Urinary bladder (tissue), 4 donors: ENCODE data around the gene LRRC47. TPM values are rescaled to one million over a fixed set of nuclear protein-coding genes. Genes with fewer than 3 reads are reported as not detected.

Source experiments
- DNase-seq: peaks from one replicate; pipeline ENCODE4 v3.0.0-alpha.2; 2015; ENCODE audit errors: extremely low spot score
- H3K27ac ChIP-seq: one replicate; pipeline ENCODE4 v1.5.1; 2013; ENCODE audit warnings: low read depth, mild to moderate bottlenecking, moderate library complexity
- H3K36me3 ChIP-seq: one replicate; pipeline ENCODE4 v1.6.1; 2013; ENCODE audit warnings: mild to moderate bottlenecking, moderate library complexity; ENCODE audit not compliant: insufficient read depth
- H3K4me1 ChIP-seq: one replicate; pipeline ENCODE4 v1.6.1; 2013; ENCODE audit warnings: mild to moderate bottlenecking, moderate library complexity; ENCODE audit not compliant: insufficient read depth
- H3K4me3 ChIP-seq: one replicate; pipeline ENCODE4 v1.5.1; 2013; ENCODE audit warnings: low read depth, low read length
- WGBS: extraction: QIAGEN DNeasy Blood & Tissue Kit; methylation state at CpG from one replicate; pipeline ENCODE4 v1.1.7; 2013; 5-methylcytosine and 5-hydroxymethylcytosine counted together
- polyA plus RNA-seq: library from polyadenylated mRNA; stranded (reverse); fragments of 200-250 nt; gene quantifications from one replicate; pipeline ENCODE4 v1.2.3, GENCODE V29; 2013
- total RNA-seq: library from RNA; depleted of rRNA; stranded (reverse); fragments of >200 nt; gene quantifications from one replicate; pipeline ENCODE4 v1.2.3, GENCODE V29; 2014
- donor health status: healthy with polysubstance abuse.
- donor health status: healthy.

The LRRC47 gene
- total and polyA plus RNA-seq, 2 donors = 17.8 to 31.0 TPM

DNA sequence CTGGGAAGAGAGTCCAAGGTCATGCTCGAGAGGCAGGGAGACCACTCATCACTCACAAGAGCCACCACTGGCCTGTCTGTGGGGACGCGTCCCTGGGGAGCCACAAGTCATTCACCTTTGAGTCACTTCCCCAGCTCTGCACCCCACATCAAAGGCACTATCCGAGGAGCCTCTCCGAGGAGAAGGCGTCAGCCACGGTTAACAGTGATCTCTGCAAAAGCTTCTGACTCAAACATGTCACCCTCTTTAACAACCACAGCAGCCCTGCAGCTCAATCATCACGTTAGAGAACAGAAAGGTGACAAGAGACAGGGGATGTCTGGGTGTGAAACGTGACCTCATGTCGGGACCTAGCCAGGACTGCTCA lies 9.0 kb downstream of the LRRC47 start:
- 86% methylated on average over 10 of the region's 10 CpGs for WGBS
- Histone ChIP-seq H3K4me1 (no peaks in the 10 kb centered on the region), H3K27ac (no peak overlapping the region), H3K4me3 (no peak overlapping the region), H3K36me3 (peaks cover 7% of the 10 kb centered on the region)
- no peak for DNase-seq

DNA sequence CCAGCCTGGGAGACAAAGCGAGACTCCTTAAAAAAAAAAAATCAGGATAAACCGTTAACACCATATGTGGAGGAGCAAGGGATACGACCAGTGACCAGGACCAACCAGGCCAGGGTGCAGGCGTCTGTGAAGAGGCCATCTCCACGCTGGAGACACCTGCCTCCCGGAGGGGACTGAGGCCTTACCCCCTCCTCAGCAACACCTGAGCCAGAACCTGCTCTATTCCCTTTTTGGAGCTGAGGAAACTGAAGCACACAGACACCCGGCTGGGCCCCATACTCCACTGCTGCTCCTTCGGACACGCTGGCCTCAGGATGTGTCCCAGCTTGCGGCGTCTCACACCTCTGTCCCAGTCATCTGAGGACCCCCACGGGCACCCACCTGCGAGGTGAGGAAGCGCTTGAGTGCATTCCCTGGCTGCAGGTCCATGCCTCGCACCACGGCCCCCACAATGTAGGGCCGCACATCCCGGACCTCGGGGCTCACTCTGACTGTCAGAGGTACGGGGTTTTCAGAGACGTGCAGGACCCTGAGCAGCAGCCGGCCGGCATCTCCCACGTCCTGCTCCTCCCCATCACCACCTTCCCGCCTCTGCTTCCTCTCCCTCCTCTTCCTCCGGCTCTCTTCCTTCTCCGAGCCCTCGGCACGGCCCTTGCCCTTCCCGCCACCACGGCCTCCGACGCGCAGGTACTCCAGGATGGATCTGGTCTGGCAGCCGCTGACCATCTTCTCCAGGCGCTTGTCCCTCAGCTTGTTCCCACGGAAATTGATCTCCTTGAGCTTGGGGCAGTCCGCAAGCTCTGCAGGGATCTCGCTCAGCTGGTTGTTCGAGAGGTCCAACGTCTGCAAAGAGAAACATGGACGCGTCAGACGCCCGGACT lies 9.6 kb downstream of the LRRC47 start:
- 93% methylated on average over 45 of the region's 45 CpGs for WGBS
- H3K27ac ChIP-seq = no peak overlapping the region
- no peak overlapping the region for H3K4me3 ChIP-seq
- DNase-seq = no peak
- H3K4me1 ChIP-seq = no peaks in the 10 kb centered on the region
- peaks cover 7% of the 10 kb centered on the region for H3K36me3 ChIP-seq

DNA sequence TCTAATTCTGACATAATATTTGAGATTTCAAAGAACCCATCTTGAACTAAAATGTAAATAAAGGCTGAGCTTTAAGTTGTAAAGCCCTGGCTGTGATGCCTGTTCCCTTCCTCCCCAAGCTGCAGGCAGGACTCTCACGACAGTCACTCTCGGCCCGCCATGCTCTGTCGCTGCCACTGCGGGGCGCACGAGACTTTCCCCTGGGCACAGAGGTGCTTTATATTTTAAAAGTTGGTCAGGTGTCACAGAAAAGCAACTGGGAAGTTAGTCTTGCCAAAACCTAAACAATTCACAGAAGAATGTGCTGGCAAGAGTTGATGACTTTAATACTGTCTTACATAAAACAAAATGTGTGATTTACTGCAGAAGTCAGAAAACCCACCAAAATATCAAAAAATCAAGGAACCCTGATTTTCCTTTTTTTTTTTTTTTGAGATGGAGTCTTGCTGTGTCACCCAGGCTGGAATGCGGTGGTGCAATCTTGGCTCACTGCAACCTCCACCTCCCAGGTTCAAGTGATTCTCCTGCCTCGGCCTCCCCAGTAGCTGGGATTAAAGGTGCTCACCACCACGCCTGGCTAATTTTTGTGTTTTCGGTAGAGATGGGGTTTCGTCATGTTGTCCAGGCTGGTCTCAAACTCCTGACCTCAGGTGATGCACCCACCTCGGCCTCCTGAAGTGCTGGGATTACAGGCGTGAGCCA lies 10.7 kb downstream of the LRRC47 start:
- Histone ChIP-seq H3K27ac (no peak overlapping the region), H3K4me1 (no peaks in the 10 kb centered on the region), H3K4me3 (no peak overlapping the region), H3K36me3 (peaks cover 9% of the 10 kb centered on the region)
- WGBS = 78% methylated on average over 14 of the region's 14 CpGs
- DNase-seq = no peak

DNA sequence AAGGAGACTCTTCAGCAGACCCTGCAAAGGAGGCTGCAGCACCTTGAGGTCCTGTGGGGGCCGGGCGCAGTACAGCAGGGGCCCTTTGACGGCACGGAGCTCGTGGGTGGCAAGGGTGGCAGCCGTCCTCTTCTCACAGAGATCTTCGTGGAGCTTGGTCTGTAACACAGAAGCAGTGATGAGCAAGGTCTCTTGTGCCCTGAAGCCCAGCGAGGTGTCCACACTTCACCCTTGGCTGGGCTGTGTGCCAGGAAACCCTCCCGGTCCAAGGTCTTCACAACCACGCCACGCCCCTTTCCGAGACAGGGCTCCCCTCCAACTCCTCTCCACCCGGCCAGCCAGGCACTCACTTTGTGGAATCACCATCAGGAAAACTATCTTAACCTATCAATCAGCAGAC lies 11.3 kb downstream of the LRRC47 start:
- no peak for DNase-seq
- WGBS = 72% methylated on average over 13 of the region's 13 CpGs
- Histone ChIP-seq H3K27ac (no peak overlapping the region), H3K4me3 (no peak overlapping the region), H3K36me3 (peaks cover 9% of the 10 kb centered on the region), H3K4me1 (no peaks in the 10 kb centered on the region)

GRCh38 chr1:3783651-3784474 lies 12.4 kb downstream of the LRRC47 start:
- no peaks in the 10 kb centered on the region for H3K4me1 ChIP-seq
- DNase-seq = no peak
- H3K36me3 ChIP-seq = peaks cover 9% of the 10 kb centered on the region
- 93% methylated on average over 30 of the region's 30 CpGs for WGBS
- H3K27ac ChIP-seq = no peak overlapping the region
- no peak overlapping the region for H3K4me3 ChIP-seq

GRCh38 chr1:3780901-3781300 lies 15.4 kb downstream of the LRRC47 start:
- H3K36me3 ChIP-seq = peaks cover 9% of the 10 kb centered on the region
- DNase-seq = no peak
- H3K4me1 ChIP-seq = no peaks in the 10 kb centered on the region
- H3K4me3 ChIP-seq = no peak overlapping the region
- H3K27ac ChIP-seq = no peak overlapping the region
- 89% methylated on average over 21 of the region's 21 CpGs for WGBS

DNA sequence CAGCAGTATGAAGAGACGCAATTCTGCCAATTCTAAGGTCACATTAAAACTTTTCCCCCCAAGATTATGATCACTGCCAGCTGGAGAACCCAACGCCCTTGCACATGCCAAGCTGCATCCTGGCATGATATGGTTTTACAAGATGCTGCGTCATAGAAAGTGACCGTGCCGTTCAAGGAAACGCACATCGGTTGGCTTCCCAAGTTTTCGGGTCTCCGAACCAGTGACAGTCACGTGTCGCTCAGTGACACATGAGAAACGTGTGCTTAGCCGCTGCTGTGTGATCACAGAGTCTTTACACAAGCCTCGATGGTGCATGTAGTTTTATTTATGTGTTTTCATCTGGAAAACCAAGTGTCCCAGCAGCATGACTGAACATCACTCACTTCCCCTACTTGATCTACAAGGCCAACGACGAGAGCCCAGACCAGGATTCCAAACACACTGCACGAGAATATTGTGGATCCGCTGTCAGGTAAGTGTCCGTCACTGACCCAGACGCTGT lies 16.3 kb downstream of the LRRC47 start:
- no peak overlapping the region for H3K27ac ChIP-seq
- WGBS = 92% methylated on average over 20 of the region's 20 CpGs
- no peaks in the 10 kb centered on the region for H3K4me1 ChIP-seq
- peaks cover 7% of the 10 kb centered on the region for H3K36me3 ChIP-seq
- no peak overlapping the region for H3K4me3 ChIP-seq
- no peak for DNase-seq

GRCh38 chr1:3779265-3779911 lies 16.9 kb downstream of the LRRC47 start:
- 89% methylated on average over 23 of the region's 23 CpGs for WGBS
- H3K4me1 ChIP-seq = no peaks in the 10 kb centered on the region
- H3K4me3 ChIP-seq = no peak overlapping the region
- DNase-seq = no peak
- peaks cover 5% of the 10 kb centered on the region for H3K36me3 ChIP-seq
- H3K27ac ChIP-seq = no peak overlapping the region

DNA sequence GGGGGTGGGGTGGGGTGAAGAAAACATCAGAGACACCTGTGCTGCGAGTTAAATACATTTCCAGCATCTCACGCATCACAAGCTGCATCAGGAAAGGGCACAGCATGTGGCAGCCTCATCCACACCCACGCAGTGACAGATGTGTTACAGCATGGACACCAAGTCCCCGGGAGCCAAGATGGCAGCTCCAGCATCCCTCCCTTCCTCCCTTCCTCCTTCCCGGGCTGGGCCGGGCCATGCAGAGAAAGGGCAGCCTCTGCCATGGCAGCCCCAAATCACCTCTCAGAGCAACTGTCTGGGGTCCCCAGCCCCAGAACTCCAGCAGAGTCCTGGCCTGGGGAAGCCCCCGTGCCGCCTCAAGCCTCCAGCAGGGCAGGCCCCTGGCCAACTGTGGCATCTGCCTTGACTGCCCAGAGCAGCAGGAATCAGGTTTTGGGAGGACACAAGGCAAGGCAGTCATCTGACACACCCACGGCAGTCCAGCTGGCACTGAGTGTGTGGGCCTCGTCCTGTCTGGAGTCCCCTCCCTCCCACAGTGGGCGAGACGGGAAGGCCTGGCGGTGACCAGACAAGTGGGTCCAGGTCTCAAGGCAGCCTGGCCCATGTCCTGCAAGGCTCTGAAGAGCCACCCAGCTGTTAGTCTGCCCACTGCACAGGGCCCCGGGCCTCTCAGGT lies 17.6 kb downstream of the LRRC47 start:
- no peaks in the 10 kb centered on the region for H3K4me1 ChIP-seq
- H3K4me3 ChIP-seq = no peak overlapping the region
- no peak for DNase-seq
- peaks cover 2% of the 10 kb centered on the region for H3K36me3 ChIP-seq
- 80% methylated on average over 14 of the region's 14 CpGs for WGBS
- H3K27ac ChIP-seq = no peak overlapping the region

- H3K4me1 ChIP-seq = no peaks in the 10 kb centered on the region
- WGBS = 86% methylated on average over 20 of the region's 20 CpGs
- H3K4me3 ChIP-seq = no peak overlapping the region
- peaks cover 2% of the 10 kb centered on the region for H3K36me3 ChIP-seq
- H3K27ac ChIP-seq = no peak overlapping the region
- DNase-seq = no peak
Observed at GRCh38 chr1:3777647-3778589, 18.4 kb downstream of the LRRC47 start.

DNA sequence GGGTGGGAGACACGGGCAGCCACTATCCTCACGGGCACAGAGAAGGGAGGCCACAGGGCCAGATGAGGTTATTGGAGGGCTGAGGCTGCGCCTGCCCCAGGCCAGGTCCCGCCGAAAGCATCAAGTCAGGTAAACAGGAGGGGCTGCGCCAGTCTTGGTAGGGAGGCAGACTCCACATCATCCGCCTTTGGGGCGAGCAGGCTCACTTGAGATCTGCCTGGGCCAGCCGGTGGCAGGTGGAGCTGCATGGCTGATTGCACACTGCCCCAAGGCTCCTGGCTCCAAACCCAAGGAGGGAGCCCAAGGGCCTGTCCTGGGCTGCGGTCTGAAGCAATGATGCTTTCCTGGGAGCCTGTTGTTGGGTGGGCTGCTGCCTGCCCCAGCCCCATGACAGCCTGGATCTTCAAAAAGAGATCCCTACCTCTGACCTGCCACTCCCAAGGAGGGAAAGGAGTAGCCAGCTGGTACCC lies 19.2 kb downstream of the LRRC47 start:
- H3K36me3 ChIP-seq = peaks cover 2% of the 10 kb centered on the region
- H3K4me1 ChIP-seq = no peaks in the 10 kb centered on the region
- H3K4me3 ChIP-seq = no peak overlapping the region
- DNase-seq = no peak
- WGBS = 82% methylated on average over 10 of the region's 10 CpGs
- H3K27ac ChIP-seq = no peak overlapping the region
